SH-SY5Y (cell line): ENCODE measurements around the gene ADI1.

Source experiments
- GATA2 ChIP-seq: IDR thresholded peaks from 2 replicates; pipeline ENCODE4 v1.6.1; 2011; ENCODE audit warnings: mild to moderate bottlenecking, low read depth, low read length
- GATA3 ChIP-seq: IDR thresholded peaks from 2 replicates; pipeline ENCODE4 v1.6.1; 2011; ENCODE audit warnings: low read depth, mild to moderate bottlenecking, low read length, moderate library complexity

DNA sequence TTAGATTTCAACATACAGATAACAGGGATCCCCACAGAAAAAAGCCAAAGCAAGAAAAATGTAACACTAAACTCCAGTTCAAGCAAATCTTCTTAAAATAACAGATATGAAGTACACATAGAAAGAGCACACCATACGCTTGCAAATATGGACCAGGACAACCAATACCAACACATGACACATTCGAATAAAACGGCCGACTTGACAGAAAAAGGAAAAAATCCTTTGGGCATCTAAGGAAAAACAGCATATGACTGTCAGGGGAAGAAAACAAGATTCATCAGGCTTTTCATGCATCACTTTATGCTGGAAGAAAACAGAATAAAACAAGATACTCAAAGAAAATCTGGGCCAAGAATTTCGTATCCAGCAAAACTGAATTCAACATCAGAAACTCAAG is 22.8 kb upstream of the ADI1 start:
- TF ChIP-seq GATA2 (no peak), GATA3 (no peak)
